HepG2 (cell line): Measurements from ENCODE around the gene OR10J5. TPM values are rescaled to one million over a fixed set of nuclear protein-coding genes. Genes with fewer than 3 reads are reported as not detected.

Experiments used
- ATAC-seq: fragments of 200-7000 bp; cut with Tn5 transposase; 3 replicates; pipeline ENCODE4 v1.9.1; 2020; ENCODE audit warnings: mild to moderate bottlenecking, moderate library complexity
- BruUV-seq: library from RNA; stranded (reverse); fragments of 400-500 nt; replicated peaks from 2 replicates; lab custom pipeline; 2021; lab: Mats Ljungman, UMichigan
- CTCF ChIA-PET: fragments of 300-600 bp; formaldehyde crosslinking; extraction: SDS; loops from one replicate; lab custom pipeline; 2021; ENCODE audit warnings: low total read pairs, inconsistent platforms, low intra/inter-chr PET ratio; lab: Yijun Ruan, JAX
- POLR2A ChIA-PET: fragments of 350-600 bp; sonication (Branson Sonifier 250); formaldehyde crosslinking; loops from one replicate; lab custom pipeline; 2020; ENCODE audit warnings: antibody characterized with exemption, inconsistent platforms; lab: Yijun Ruan, JAX
- DNase-seq: peaks from one replicate; pipeline ENCODE4 v3.0.0-alpha.2; 2015; ENCODE audit warnings: low spot score
- FAIRE-seq: peaks from 3 replicates; lab custom pipeline; 2011; peaks lifted over from hg19 to GRCh38; lab: Jason Lieb, UNC
- H2AFZ ChIP-seq: one replicate; pipeline ENCODE4 v1.6.1; 2011; ENCODE audit warnings: low read length, inconsistent platforms
- H3K27ac ChIP-seq: fragments of 300-600 bp; 3 replicates; pipeline ENCODE4 v1.8.0; 2011; ENCODE audit warnings: mixed run types, mild to moderate bottlenecking, mixed read lengths, low read length, inconsistent platforms; ENCODE audit not compliant: insufficient read depth; ENCODE audit errors: extremely low read length
- H3K27me3 ChIP-seq, 2 experiments: fragments of 200-600 bp in 1 of 2; 2 replicates in 1 of 2; 3 replicates in 1 of 2; pipeline versions ENCODE4 v1.6.0 to v1.8.0; 2011; ENCODE audit warnings: low read length in 2 of 2, mild to moderate bottlenecking in 2 of 2, moderate library complexity in 2 of 2, inconsistent platforms in 1 of 2; ENCODE audit not compliant: insufficient read depth in 2 of 2, control insufficient read depth in 1 of 2
- H3K36me3 ChIP-seq, 2 experiments: fragments of 200-600 bp in 1 of 2; replicated peaks in 1 of 2; 2 replicates in 1 of 2; 3 replicates in 1 of 2; pipeline versions ENCODE4 v1.5.1 to v1.8.0; 2011; ENCODE audit warnings: low read length in 2 of 2, inconsistent platforms in 1 of 2; ENCODE audit not compliant: insufficient read depth in 2 of 2, control insufficient read depth in 1 of 2
- H3K4me1 ChIP-seq: 2 replicates; pipeline ENCODE4 v1.5.1; 2012; ENCODE audit warnings: low read length, inconsistent platforms; ENCODE audit not compliant: insufficient read depth
- H3K4me2 ChIP-seq: 2 replicates; pipeline ENCODE4 v1.6.0; 2011; ENCODE audit warnings: low read depth, low read length, inconsistent platforms
- H3K4me3 ChIP-seq, 3 experiments: fragments of 200-600 bp in 1 of 3; sonication (generic), shearing (Covaris generic) in 1 of 3; replicated peaks in 1 of 3; 2 replicates each; pipeline ENCODE4 v1.5.1; 2011 to 2016; ENCODE audit warnings: low read length in 3 of 3, inconsistent platforms in 2 of 3, low read depth in 2 of 3, mild to moderate bottlenecking in 2 of 3, control low read depth in 1 of 3, mixed read lengths in 1 of 3; ENCODE audit not compliant: insufficient read depth in 1 of 3
- H3K79me2 ChIP-seq: one replicate; pipeline ENCODE4 v1.6.1; 2011; ENCODE audit warnings: low read length, inconsistent platforms; ENCODE audit not compliant: insufficient read depth
- H3K9ac ChIP-seq: 2 replicates; pipeline ENCODE4 v1.6.0; 2011; ENCODE audit warnings: mild to moderate bottlenecking, low read depth, low read length, inconsistent platforms; ENCODE audit not compliant: insufficient read depth
- H3K9me3 ChIP-seq: 2 replicates; pipeline ENCODE4 v1.5.1; 2012; ENCODE audit warnings: mild to moderate bottlenecking, low read length
- H4K20me1 ChIP-seq: 2 replicates; pipeline ENCODE4 v1.6.0; 2011; ENCODE audit warnings: inconsistent platforms, mild to moderate bottlenecking, low read length, moderate library complexity; ENCODE audit not compliant: insufficient read depth
- CENPT ChIP-seq: sonication (generic); formaldehyde crosslinking; IDR thresholded peaks from 2 replicates; pipeline ENCODE4 v1.8.0; 2022; ENCODE audit warnings: low read depth, mild to moderate bottlenecking, moderate library complexity, missing genetic modification reagents
- ERF ChIP-seq: IDR thresholded peaks from 2 replicates; pipeline ENCODE4 v1.6.1; 2018; ENCODE audit warnings: missing biosample characterization, missing genetic modification reagents
- ESRRA ChIP-seq: sonication (generic); formaldehyde crosslinking; IDR thresholded peaks from 2 replicates; pipeline ENCODE4 v1.5.1; 2020; ENCODE audit warnings: mild to moderate bottlenecking, low read depth, missing genetic modification reagents
- HCFC1 ChIP-seq: fragments of 150-350 bp; IDR thresholded peaks from 2 replicates; pipeline ENCODE4 v1.6.1; 2014; ENCODE audit warnings: low read depth, low read length
- ONECUT2 ChIP-seq: sonication (generic); formaldehyde crosslinking; IDR thresholded peaks from 2 replicates; pipeline ENCODE4 v1.4.0; 2020; ENCODE audit warnings: missing genetic modification reagents
- RARG ChIP-seq: sonication (generic); formaldehyde crosslinking; IDR thresholded peaks from 2 replicates; pipeline ENCODE4 v1.4.0; 2020; ENCODE audit warnings: low read depth, mild to moderate bottlenecking, missing genetic modification reagents
- SNRNP70 ChIP-seq: fragments of 200-400 bp; formaldehyde crosslinking; IDR thresholded peaks from 2 replicates; pipeline ENCODE4 v1.6.1; 2017; ENCODE audit warnings: mild to moderate bottlenecking, low read depth, low read length, moderate library complexity
- SP140L ChIP-seq: sonication (generic); formaldehyde crosslinking; IDR thresholded peaks from 2 replicates; pipeline ENCODE4 v1.4.0; 2020; ENCODE audit warnings: missing genetic modification reagents, borderline replicate concordance
- ZBTB7A ChIP-seq: sonication (generic); formaldehyde crosslinking; IDR thresholded peaks from 2 replicates; pipeline ENCODE4 v1.8.0; 2022; ENCODE audit warnings: mild to moderate bottlenecking, missing genetic modification reagents
- ZNF10 ChIP-seq: sonication (generic); formaldehyde crosslinking; IDR thresholded peaks from 2 replicates; pipeline ENCODE4 v1.4.0; 2020; ENCODE audit warnings: mild to moderate bottlenecking, low read depth, missing genetic modification reagents, borderline replicate concordance
- ZNF138 ChIP-seq: sonication (generic); formaldehyde crosslinking; IDR thresholded peaks from 2 replicates; pipeline ENCODE4 v1.5.0; 2020; ENCODE audit warnings: mild to moderate bottlenecking, low read depth, missing genetic modification reagents
- ZNF674 ChIP-seq: sonication (generic); formaldehyde crosslinking; IDR thresholded peaks from 2 replicates; pipeline ENCODE4 v1.5.0; 2020; ENCODE audit warnings: low read depth, mild to moderate bottlenecking, missing genetic modification reagents
- ZNF746 ChIP-seq: sonication (generic); formaldehyde crosslinking; IDR thresholded peaks from 2 replicates; pipeline ENCODE4 v1.8.0; 2022; ENCODE audit warnings: mild to moderate bottlenecking, missing genetic modification reagents
- ZNF772 ChIP-seq: sonication (generic); formaldehyde crosslinking; IDR thresholded peaks from 2 replicates; pipeline ENCODE4 v1.5.0; 2020; ENCODE audit warnings: mild to moderate bottlenecking, missing genetic modification reagents
- WGBS: methylation state at CpG from one replicate; pipeline ENCODE4 v1.1.6; 2017; ENCODE audit warnings: low lambda C conversion rate; 5-methylcytosine and 5-hydroxymethylcytosine counted together
- in situ Hi-C: cut with HindIII; loops from 2 replicates; pipeline ENCODE4 v1.10.0; 2017; ENCODE audit warnings: low pct_unique_long_range_greater_than_20kb; ENCODE audit not compliant: extremely low pct_ligation_motif_present
- intact Hi-C: fragments of 100-400 bp; cut with micrococcal nuclease; formaldehyde crosslinking; loops from one replicate; pipeline ENCODE4 v1.10.0; 2022; ENCODE audit not compliant: unreplicated experiment
- polyA plus RNA-seq, 8 experiments: library from polyadenylated mRNA; depleted of rRNA in 3 of 8; stranded (reverse) in 7 of 8; unstranded in 1 of 8; fragments of >200 nt; fragmentation: Illumina TruSeq in 4 of 8; extraction: Trizol in 4 of 8; gene quantifications; 2 replicates each; pipeline versions ENCODE4 v1.2.1 to v1.2.3, GENCODE V29; 2011 to 2016; ENCODE audit warnings: low read depth in 4 of 8, missing spikeins in 1 of 8, mixed read lengths in 1 of 8; ENCODE audit not compliant: insufficient read depth in 1 of 8
- total RNA-seq, 5 experiments: library from RNA; depleted of rRNA; stranded (reverse); fragments of >200 nt; fragmentation: Illumina TruSeq; extraction: Trizol; gene quantifications; 2 replicates each; pipeline ENCODE4 v1.2.3, GENCODE V29; 2016; ENCODE audit warnings: low read depth in 1 of 5
- TF ChIP-seq, protein P1 (sequence below): sonication (generic); formaldehyde crosslinking; IDR thresholded peaks from 2 replicates; pipeline ENCODE4 v1.4.0; 2020; ENCODE audit warnings: mild to moderate bottlenecking, low read depth, missing genetic modification reagents
- TF ChIP-seq, protein P2 (sequence below): IDR thresholded peaks from 2 replicates; pipeline ENCODE4 v1.6.1; 2016; ENCODE audit warnings: mild to moderate bottlenecking

Gene OR10J5
- total and polyA plus RNA-seq, 2 of the 13 experiments (the other 11 are each of a cell fraction or from before 2014, with no cell fraction given) = not detected

DNA sequence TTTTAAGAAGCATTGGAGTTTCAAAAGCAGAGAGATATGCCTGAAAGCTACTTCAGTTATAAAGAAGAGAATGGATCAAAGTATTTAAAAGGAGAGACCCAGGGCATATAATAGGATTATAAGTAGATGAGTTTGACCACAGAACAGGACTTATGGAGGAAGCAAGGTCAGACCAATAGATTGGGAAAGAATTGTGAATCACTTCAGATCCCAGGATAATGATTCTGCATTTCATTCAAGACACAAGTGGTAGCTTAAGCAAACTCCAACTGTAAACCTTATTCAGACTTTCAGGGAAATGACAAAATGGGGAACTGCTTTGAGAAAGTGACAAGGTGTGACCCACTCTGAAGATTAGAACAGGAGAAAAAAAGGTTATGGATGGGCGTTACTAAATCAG is 18.9 kb upstream of the OR10J5 start:
- Histone ChIP-seq H3K4me3 (no peak overlapping the region), H3K36me3 (no peaks in the 10 kb centered on the region), H3K4me2 (no peak overlapping the region), H3K27me3 (no peaks in the 10 kb centered on the region), H3K79me2 (no peaks in the 10 kb centered on the region), H3K4me1 (no peaks in the 10 kb centered on the region), H3K27ac (no peak overlapping the region), H3K9me3 (peaks cover 35% of the 10 kb centered on the region), H3K9ac (no peak overlapping the region), H4K20me1 (no peaks in the 10 kb centered on the region), H2AFZ (no peak overlapping the region)
- FAIRE-seq (no peak), DNase-seq (no peak), ATAC-seq (no peak)
- TF ChIP-seq ZNF772 (CRISPR knock-in tag) (no peak), SNRNP70 (no peak), RARG (CRISPR knock-in tag) (no peak), ZBTB7A (CRISPR knock-in tag) (no peak), ONECUT2 (no peak)
- intact Hi-C loops = no loop called here
- WGBS = 0% methylated on average over 1 of the region's 1 CpG
- CTCF ChIA-PET = no interaction called here
- in situ Hi-C loops = no loop called here
- POLR2A ChIA-PET = no interaction called here
- no TSS peak for BruUV-seq

DNA sequence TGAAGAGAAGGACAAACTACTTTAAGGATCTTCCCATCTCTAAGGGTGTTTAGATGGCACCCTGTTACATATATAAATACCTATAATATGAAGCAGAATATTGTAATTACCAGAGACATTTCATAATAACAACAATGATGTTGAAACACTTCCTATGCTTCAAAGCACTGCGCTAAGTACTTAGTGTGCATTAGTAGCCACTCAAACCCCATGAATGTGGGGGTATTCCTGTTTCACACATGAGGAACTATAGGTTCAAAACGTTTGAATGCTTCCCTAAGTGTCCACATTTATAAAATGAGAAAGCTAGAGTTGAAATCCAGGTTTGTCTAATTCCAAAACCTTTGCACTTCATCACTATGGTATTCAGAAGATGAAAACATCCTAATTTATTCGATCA is 18.5 kb upstream of the OR10J5 start:
- BruUV-seq = no TSS peak
- CTCF ChIA-PET = no interaction called here
- Histone ChIP-seq H3K4me1 (no peaks in the 10 kb centered on the region), H3K79me2 (no peaks in the 10 kb centered on the region), H3K9ac (no peak overlapping the region), H3K4me3 (no peak overlapping the region), H3K4me2 (no peak overlapping the region), H2AFZ (no peak overlapping the region), H3K36me3 (no peaks in the 10 kb centered on the region), H3K27ac (no peak overlapping the region), H3K9me3 (peaks cover 30% of the 10 kb centered on the region), H3K27me3 (no peaks in the 10 kb centered on the region), H4K20me1 (no peaks in the 10 kb centered on the region)
- POLR2A ChIA-PET = no interaction called here
- no peak for ATAC-seq
- in situ Hi-C loops (no loop called here), intact Hi-C loops (no loop called here)
- FAIRE-seq = no peak
- 2% methylated on average over 3 of the region's 3 CpGs for WGBS
- DNase-seq = no peak
- TF ChIP-seq CENPT (CRISPR knock-in tag) = no peak
- TF ChIP-seq ESRRA = no peak
- no peak for TF ChIP-seq SP140L
- no peak for TF ChIP-seq ZNF674 (CRISPR knock-in tag)
- TF ChIP-seq, protein P1, sequence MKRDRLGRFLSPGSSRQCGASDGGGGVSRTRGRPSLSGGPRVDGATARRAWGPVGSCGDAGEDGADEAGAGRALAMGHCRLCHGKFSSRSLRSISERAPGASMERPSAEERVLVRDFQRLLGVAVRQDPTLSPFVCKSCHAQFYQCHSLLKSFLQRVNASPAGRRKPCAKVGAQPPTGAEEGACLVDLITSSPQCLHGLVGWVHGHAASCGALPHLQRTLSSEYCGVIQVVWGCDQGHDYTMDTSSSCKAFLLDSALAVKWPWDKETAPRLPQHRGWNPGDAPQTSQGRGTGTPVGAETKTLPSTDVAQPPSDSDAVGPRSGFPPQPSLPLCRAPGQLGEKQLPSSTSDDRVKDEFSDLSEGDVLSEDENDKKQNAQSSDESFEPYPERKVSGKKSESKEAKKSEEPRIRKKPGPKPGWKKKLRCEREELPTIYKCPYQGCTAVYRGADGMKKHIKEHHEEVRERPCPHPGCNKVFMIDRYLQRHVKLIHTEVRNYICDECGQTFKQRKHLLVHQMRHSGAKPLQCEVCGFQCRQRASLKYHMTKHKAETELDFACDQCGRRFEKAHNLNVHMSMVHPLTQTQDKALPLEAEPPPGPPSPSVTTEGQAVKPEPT = no peak
- TF ChIP-seq ERF = no peak
- TF ChIP-seq, protein P2, sequence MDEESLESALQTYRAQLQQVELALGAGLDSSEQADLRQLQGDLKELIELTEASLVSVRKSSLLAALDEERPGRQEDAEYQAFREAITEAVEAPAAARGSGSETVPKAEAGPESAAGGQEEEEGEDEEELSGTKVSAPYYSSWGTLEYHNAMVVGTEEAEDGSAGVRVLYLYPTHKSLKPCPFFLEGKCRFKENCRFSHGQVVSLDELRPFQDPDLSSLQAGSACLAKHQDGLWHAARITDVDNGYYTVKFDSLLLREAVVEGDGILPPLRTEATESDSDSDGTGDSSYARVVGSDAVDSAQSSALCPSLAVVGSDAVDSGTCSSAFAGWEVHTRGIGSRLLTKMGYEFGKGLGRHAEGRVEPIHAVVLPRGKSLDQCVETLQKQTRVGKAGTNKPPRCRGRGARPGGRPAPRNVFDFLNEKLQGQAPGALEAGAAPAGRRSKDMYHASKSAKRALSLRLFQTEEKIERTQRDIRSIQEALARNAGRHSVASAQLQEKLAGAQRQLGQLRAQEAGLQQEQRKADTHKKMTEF (CRISPR knock-in tag) = no peak
- no peak for TF ChIP-seq ZNF746 (CRISPR knock-in tag)
- no peak for TF ChIP-seq HCFC1
- TF ChIP-seq ZNF10 (CRISPR knock-in tag) = no peak
- TF ChIP-seq ZNF138 (CRISPR knock-in tag) = no peak
